Activated CD4-positive, alpha-beta T cell treated with anti-CD3 and anti-CD28 coated beads for 36 hours (primary cell): Measurements from ENCODE around the gene EBF3. TPM values are rescaled to one million over a fixed set of nuclear protein-coding genes. Genes with fewer than 3 reads are reported as not detected.

ENCODE experiments used
- microRNA-seq: library from miRNA; unstranded; fragments of <30 nt; microRNA quantifications from one replicate; pipeline ENCODE4 v1.2.0, GENCODE V29; 2021; ENCODE audit warnings: borderline replicate concordance
- total RNA-seq, 2 experiments: library from RNA; stranded (reverse); gene quantifications; one replicate each; pipeline ENCODE4 v1.2.3, GENCODE V29; 2021

The EBF3 gene
- total RNA-seq, 2 experiments from 2014 or later = not detected

Small RNA genes within 50 kb of the gene (microRNA-seq; reads per million reads assigned to microRNA genes)
- not detected for gene MIR4297

Other genes with a start within 250 kb of the EBF3 start
- 1 to 10 TPM; 4.0 to 5.4 TPM for gene C10orf143, start 146.6 kb upstream of the EBF3 start, total RNA-seq
- gene GLRX3, start 172.1 kb upstream of the EBF3 start, total RNA-seq = 100 to 1,000 TPM; 117 to 123 TPM